ENCODE data around the gene TMEM11. TPM values are rescaled to one million over a fixed set of nuclear protein-coding genes. Genes with fewer than 3 reads are reported as not detected.

The TMEM11 gene
- total RNA-seq, 1 donor from 2014 or later, result 21.6 TPM

- no peak for TF ChIP-seq CTCF (IDR thresholded peaks at IDR 0.05; ENCODE audit: insufficient read depth, low read length, poor library complexity, severe bottlenecking)
Measured at GRCh38 chr17:21191698-21192097, 22.3 kb downstream of the TMEM11 start.

GRCh38 chr17:21190078-21190477 lies 23.9 kb downstream of the TMEM11 start:
- no peak for TF ChIP-seq CTCF (IDR thresholded peaks at IDR 0.05; ENCODE audit: insufficient read depth, low read length, poor library complexity, severe bottlenecking)
- Histone ChIP-seq H3K4me3 (ENCODE audit: low read depth, low read length) (no peak overlapping the region), H3K36me3 (ENCODE audit: control insufficient read depth, insufficient read depth, low read length) (peaks cover 2% of the 10 kb centered on the region), H3K27me3 (ENCODE audit: control insufficient read depth, insufficient read depth, low read length) (no peaks in the 10 kb centered on the region)
- no peak for DNase-seq (ENCODE audit: low read depth)

More at GRCh38 chr17:21191698-21192097, 22.3 kb downstream of the TMEM11 start:
- no peak for DNase-seq (ENCODE audit: low read depth)
- Histone ChIP-seq H3K27me3 (ENCODE audit: control insufficient read depth, insufficient read depth, low read length) (no peaks in the 10 kb centered on the region), H3K36me3 (ENCODE audit: control insufficient read depth, insufficient read depth, low read length) (peaks cover 2% of the 10 kb centered on the region), H3K4me3 (ENCODE audit: low read depth, low read length) (no peak overlapping the region)

GRCh38 chr17:21189361-21189760 lies 24.6 kb downstream of the TMEM11 start:
- DNase-seq (ENCODE audit: low read depth), result no peak
- TF ChIP-seq CTCF (IDR thresholded peaks at IDR 0.05; ENCODE audit: insufficient read depth, low read length, poor library complexity, severe bottlenecking), result no peak
- Histone ChIP-seq H3K36me3 (ENCODE audit: control insufficient read depth, insufficient read depth, low read length) (peaks cover 2% of the 10 kb centered on the region), H3K4me3 (ENCODE audit: low read depth, low read length) (no peak overlapping the region), H3K27me3 (ENCODE audit: control insufficient read depth, insufficient read depth, low read length) (no peaks in the 10 kb centered on the region)

GRCh38 chr17:21186399-21187187 lies 27.4 kb downstream of the TMEM11 start:
- DNase-seq (ENCODE audit: low read depth), result no peak
- no peak for TF ChIP-seq CTCF (IDR thresholded peaks at IDR 0.05; ENCODE audit: insufficient read depth, low read length, poor library complexity, severe bottlenecking)

DNA sequence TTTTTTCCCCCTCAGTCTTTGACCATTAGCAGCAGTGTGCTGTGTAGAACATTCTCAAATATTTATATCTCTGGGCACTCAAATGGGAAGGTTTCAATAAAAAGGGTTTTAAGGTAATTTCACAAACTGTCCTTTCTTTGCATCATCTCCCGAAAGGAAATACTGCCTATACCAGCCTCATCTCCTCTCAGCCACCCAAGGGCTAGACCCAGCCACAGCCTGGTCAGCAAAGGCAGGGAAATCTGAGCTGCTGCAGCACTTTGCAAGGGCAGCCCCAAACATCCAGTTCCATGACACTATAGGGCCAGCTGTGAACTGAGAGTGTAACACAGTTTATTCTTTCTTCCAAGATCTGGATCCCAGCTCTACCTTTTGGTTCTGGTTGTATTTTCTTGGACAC lies 28.9 kb downstream of the TMEM11 start:
- Histone ChIP-seq H3K27me3 (ENCODE audit: control insufficient read depth, insufficient read depth, low read length) (no peaks in the 10 kb centered on the region), H3K36me3 (ENCODE audit: control insufficient read depth, insufficient read depth, low read length) (peaks cover 2% of the 10 kb centered on the region), H3K4me3 (ENCODE audit: low read depth, low read length) (no peak overlapping the region)
- DNase-seq (ENCODE audit: low read depth), result no peak
- no peak for TF ChIP-seq CTCF (IDR thresholded peaks at IDR 0.05; ENCODE audit: insufficient read depth, low read length, poor library complexity, severe bottlenecking)

More at GRCh38 chr17:21186399-21187187, 27.4 kb downstream of the TMEM11 start:
- Histone ChIP-seq H3K27me3 (ENCODE audit: control insufficient read depth, insufficient read depth, low read length) (no peaks in the 10 kb centered on the region), H3K4me3 (ENCODE audit: low read depth, low read length) (no peak overlapping the region), H3K36me3 (ENCODE audit: control insufficient read depth, insufficient read depth, low read length) (peaks cover 2% of the 10 kb centered on the region)

DNA sequence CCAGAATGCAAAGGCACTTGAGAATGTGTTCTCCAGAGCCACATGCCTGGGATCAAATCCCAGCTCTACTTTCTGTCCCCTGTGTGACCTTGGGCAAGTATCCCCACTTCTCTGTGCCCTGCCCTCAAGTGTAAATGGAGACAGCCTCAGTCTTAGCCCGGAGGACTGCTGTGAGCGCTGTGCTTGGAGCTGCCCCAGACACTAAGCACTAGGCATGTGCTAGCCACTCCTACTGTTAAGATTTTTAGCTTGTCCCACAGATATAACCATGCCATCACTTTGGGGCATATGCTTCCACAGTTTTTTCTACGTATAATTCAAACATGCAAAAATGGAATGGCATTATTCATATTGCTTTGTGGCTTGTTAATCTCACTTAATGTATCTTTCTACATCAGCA lies 29.4 kb downstream of the TMEM11 start:
- Histone ChIP-seq H3K4me3 (ENCODE audit: low read depth, low read length) (no peak overlapping the region), H3K36me3 (ENCODE audit: control insufficient read depth, insufficient read depth, low read length) (peaks cover 2% of the 10 kb centered on the region), H3K27me3 (ENCODE audit: control insufficient read depth, insufficient read depth, low read length) (no peaks in the 10 kb centered on the region)
- DNase-seq (ENCODE audit: low read depth), result no peak
- no peak for TF ChIP-seq CTCF (IDR thresholded peaks at IDR 0.05; ENCODE audit: insufficient read depth, low read length, poor library complexity, severe bottlenecking)

Data from kidney epithelial cell (primary cell).